ENCODE data around the gene CIDEB. TPM values are rescaled to one million over a fixed set of nuclear protein-coding genes. Genes with fewer than 3 reads are reported as not detected.

CIDEB gene
- total RNA-seq, 1 experiment from 2014 or later = 0.18 TPM

DNA sequence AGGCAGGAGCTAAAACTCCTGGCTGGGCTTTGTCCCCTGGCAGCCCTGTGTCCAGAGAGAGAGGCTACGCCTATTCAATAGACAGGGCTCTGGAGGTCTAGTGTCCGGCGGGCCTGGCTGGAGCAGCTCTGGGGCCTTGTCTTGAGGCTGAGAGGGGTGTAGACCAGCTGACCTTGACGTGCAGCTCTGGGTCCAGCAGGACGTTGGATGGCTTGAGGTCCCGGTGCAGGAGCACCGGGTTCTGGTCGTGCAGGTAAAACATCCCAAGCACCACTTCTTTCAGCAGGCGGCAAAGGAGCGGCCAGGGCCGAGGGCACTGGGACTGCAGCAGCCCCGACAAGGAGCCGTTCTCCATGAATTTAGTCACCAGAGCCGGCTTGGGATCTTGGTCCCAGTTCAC lies 31.1 kb upstream of the CIDEB start:
- H3K4me3 ChIP-seq (ENCODE audit: low read depth in 2 of 2, low read length in 2 of 2) = no peak overlapping the region
- no peak overlapping the region for H3K27ac ChIP-seq (ENCODE audit: low read length)
- POLR2A ChIA-PET = no interaction called here
- no peaks in the 10 kb centered on the region for H3K9me3 ChIP-seq (ENCODE audit: control insufficient read depth, insufficient read depth, low read depth, low read length)
- H3K27me3 ChIP-seq (ENCODE audit: control insufficient read depth, insufficient read depth, low read length) = no peaks in the 10 kb centered on the region; the same call in 1 of the 2 replicates
- DNase-seq (ENCODE audit: low read depth, low spot score) = no peak
- H3K4me1 ChIP-seq (ENCODE audit: control insufficient read depth, insufficient read depth, low read length) = peaks cover 3% of the 10 kb centered on the region; the same call in 1 of the 2 replicates
- TF ChIP-seq, protein P1, sequence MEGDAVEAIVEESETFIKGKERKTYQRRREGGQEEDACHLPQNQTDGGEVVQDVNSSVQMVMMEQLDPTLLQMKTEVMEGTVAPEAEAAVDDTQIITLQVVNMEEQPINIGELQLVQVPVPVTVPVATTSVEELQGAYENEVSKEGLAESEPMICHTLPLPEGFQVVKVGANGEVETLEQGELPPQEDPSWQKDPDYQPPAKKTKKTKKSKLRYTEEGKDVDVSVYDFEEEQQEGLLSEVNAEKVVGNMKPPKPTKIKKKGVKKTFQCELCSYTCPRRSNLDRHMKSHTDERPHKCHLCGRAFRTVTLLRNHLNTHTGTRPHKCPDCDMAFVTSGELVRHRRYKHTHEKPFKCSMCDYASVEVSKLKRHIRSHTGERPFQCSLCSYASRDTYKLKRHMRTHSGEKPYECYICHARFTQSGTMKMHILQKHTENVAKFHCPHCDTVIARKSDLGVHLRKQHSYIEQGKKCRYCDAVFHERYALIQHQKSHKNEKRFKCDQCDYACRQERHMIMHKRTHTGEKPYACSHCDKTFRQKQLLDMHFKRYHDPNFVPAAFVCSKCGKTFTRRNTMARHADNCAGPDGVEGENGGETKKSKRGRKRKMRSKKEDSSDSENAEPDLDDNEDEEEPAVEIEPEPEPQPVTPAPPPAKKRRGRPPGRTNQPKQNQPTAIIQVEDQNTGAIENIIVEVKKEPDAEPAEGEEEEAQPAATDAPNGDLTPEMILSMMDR (IDR thresholded peaks at IDR 0.05) = no peak
- no peak for TF ChIP-seq TCF7L2 (IDR thresholded peaks at IDR 0.05; ENCODE audit: low read depth, low read length)
- no peak for TF ChIP-seq POLR2AphosphoS5 (IDR thresholded peaks at IDR 0.05; ENCODE audit: low read depth, low read length)
- TF ChIP-seq, protein P2, sequence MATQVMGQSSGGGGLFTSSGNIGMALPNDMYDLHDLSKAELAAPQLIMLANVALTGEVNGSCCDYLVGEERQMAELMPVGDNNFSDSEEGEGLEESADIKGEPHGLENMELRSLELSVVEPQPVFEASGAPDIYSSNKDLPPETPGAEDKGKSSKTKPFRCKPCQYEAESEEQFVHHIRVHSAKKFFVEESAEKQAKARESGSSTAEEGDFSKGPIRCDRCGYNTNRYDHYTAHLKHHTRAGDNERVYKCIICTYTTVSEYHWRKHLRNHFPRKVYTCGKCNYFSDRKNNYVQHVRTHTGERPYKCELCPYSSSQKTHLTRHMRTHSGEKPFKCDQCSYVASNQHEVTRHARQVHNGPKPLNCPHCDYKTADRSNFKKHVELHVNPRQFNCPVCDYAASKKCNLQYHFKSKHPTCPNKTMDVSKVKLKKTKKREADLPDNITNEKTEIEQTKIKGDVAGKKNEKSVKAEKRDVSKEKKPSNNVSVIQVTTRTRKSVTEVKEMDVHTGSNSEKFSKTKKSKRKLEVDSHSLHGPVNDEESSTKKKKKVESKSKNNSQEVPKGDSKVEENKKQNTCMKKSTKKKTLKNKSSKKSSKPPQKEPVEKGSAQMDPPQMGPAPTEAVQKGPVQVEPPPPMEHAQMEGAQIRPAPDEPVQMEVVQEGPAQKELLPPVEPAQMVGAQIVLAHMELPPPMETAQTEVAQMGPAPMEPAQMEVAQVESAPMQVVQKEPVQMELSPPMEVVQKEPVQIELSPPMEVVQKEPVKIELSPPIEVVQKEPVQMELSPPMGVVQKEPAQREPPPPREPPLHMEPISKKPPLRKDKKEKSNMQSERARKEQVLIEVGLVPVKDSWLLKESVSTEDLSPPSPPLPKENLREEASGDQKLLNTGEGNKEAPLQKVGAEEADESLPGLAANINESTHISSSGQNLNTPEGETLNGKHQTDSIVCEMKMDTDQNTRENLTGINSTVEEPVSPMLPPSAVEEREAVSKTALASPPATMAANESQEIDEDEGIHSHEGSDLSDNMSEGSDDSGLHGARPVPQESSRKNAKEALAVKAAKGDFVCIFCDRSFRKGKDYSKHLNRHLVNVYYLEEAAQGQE (IDR thresholded peaks at IDR 0.05; ENCODE audit: insufficient read depth in 1 of 2, low read depth in 2 of 2, low read length in 1 of 2) = no peak
- no peak for TF ChIP-seq SIN3A (IDR thresholded peaks at IDR 0.05; ENCODE audit: borderline replicate concordance, insufficient read depth, low read depth, low read length)
- CTCF ChIA-PET = interaction anchor here (0.5 kb wide), 1 partner anchor 95 kb away, joined by 3 read pairs; no protein-coding TSS in a partner anchor
- BruUV-seq (replicated peaks) = no TSS peak
- intact Hi-C loops (cut with micrococcal nuclease; ENCODE audit: unreplicated experiment) (no loop called here), in situ Hi-C loops (cut with HindIII; ENCODE audit: low pct_unique_long_range_greater_than_20kb, low sequenced_read_pairs) (loop anchor here (10.0 kb wide), 1 partner anchor 96 kb away; no protein-coding TSS in a partner anchor)
- no peaks in the 10 kb centered on the region for H3K36me3 ChIP-seq (ENCODE audit: control insufficient read depth, insufficient read depth, low read length)
- no peak for ATAC-seq

DNA sequence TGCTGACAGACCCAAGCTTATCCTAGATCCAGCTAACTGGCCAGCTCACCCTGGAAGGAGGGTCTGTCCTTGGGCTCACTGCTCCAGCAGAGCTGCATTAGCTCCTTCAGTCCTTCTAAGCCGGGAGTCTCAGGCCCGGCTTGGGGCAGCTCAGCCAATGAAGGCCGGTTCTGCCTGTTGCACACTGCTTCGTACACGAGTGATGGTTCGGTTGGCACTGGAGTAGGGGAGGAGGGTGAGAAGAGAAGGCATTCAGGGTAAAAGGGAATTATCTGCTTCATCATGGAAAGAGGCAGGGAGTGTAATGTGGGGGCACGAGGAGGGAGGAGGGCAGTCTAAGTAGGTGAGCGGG lies 30.0 kb upstream of the CIDEB start:
- H3K27ac ChIP-seq (ENCODE audit: low read length) = no peak overlapping the region
- no peak overlapping the region for H3K4me3 ChIP-seq (ENCODE audit: low read depth in 2 of 2, low read length in 2 of 2)
- no peaks in the 10 kb centered on the region for H3K36me3 ChIP-seq (ENCODE audit: control insufficient read depth, insufficient read depth, low read length)
- ChIA-PET CTCF (interaction anchor here (1.2 kb wide), 2 partner anchors 94 to 99 kb away, joined by 3 to 4 read pairs; no protein-coding TSS in a partner anchor), POLR2A (no interaction called here)
- peaks cover 3% of the 10 kb centered on the region; the same call in 1 of the 2 replicates for H3K4me1 ChIP-seq (ENCODE audit: control insufficient read depth, insufficient read depth, low read length)
- intact Hi-C loops (cut with micrococcal nuclease; ENCODE audit: unreplicated experiment) (no loop called here), in situ Hi-C loops (cut with HindIII; ENCODE audit: low pct_unique_long_range_greater_than_20kb, low sequenced_read_pairs) (loop anchor here (10.0 kb wide), 1 partner anchor 97 kb away; no protein-coding TSS in a partner anchor)
- DNase-seq (ENCODE audit: low read depth, low spot score) = no peak
- BruUV-seq (replicated peaks) = no TSS peak
- no peak for ATAC-seq
- H3K9me3 ChIP-seq (ENCODE audit: control insufficient read depth, insufficient read depth, low read depth, low read length) = no peaks in the 10 kb centered on the region
- TF ChIP-seq POLR2AphosphoS5 (IDR thresholded peaks at IDR 0.05; ENCODE audit: low read depth, low read length) = no peak
- TF ChIP-seq SIN3A (IDR thresholded peaks at IDR 0.05; ENCODE audit: borderline replicate concordance, insufficient read depth, low read depth, low read length) = no peak
- TF ChIP-seq TCF7L2 (IDR thresholded peaks at IDR 0.05; ENCODE audit: low read depth, low read length) = no peak
- TF ChIP-seq, protein P2 (IDR thresholded peaks at IDR 0.05; ENCODE audit: insufficient read depth in 1 of 2, low read depth in 2 of 2, low read length in 1 of 2) = no peak
- TF ChIP-seq, protein P1 (IDR thresholded peaks at IDR 0.05) = no peak
- H3K27me3 ChIP-seq (ENCODE audit: control insufficient read depth, insufficient read depth, low read length) = no peaks in the 10 kb centered on the region; the same call in 1 of the 2 replicates
